ENCODE measurements around the gene CEACAM3. TPM values are rescaled to one million over a fixed set of nuclear protein-coding genes. Genes with fewer than 3 reads are reported as not detected.

CEACAM3 gene
- total and polyA plus RNA-seq, 12 donors = 0.21 to 1.5 (median 0.40) TPM; not detected in 4

DNA sequence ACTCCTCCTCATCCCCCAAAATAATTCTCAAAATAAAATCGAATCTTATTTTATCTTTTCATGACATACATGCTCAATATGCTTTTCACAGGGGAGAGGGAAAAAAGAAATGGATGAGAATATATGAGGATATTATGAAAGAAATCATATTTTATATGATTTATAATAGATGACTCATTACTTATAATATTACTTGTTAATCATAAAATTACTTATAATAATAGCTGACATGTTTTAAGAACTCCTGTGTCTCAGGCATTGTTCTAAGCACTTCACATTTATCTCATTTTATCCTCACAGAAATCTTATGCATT is 3.0 kb upstream of the CEACAM3 start:
- intact Hi-C loops (cut with DNase I) = no loop called here
- WGBS, 2 donors = 4 to 8% methylated on average over 1 of the region's 1 CpG
- Histone ChIP-seq H3K27ac (no peak overlapping the region), H3K27me3 (peaks cover 0 to 80% (median 64%) of the 10 kb centered on the region in 7 donors), H3K4me1 (peaks cover 0 to 33% (median 0%) of the 10 kb centered on the region in 9 donors), H3K4me3 (no peak overlapping the region), H3K9me3 (no peaks in the 10 kb centered on the region), H3K36me3 (no peaks in the 10 kb centered on the region)
- DNase-seq = no peak
- ATAC-seq = no peak
- no peak for TF ChIP-seq CTCF (IDR thresholded peaks at IDR 0.05)

- DNase-seq (peak in 1 of 2 donors; percentile 18), ATAC-seq (peak in 6 of 8 donors; percentile 46 to 65 (median 63))
- Histone ChIP-seq H3K9me3 (no peaks in the 10 kb centered on the region), H3K4me1 (peaks cover 0 to 33% (median 0%) of the 10 kb centered on the region in 9 donors), H3K4me3 (no peak overlapping the region), H3K36me3 (no peaks in the 10 kb centered on the region), H3K27me3 (peaks cover 0 to 85% (median 56%) of the 10 kb centered on the region in 7 donors), H3K27ac (peak overlapping the region in 1 of 10 donors; percentile 89)
- TF ChIP-seq CTCF (IDR thresholded peaks at IDR 0.05) = peak; percentile 37 to 84 (median 70)
- intact Hi-C loops (cut with DNase I) = no loop called here
- 42 to 44% methylated on average over 5 of the region's 5 CpGs for WGBS, 2 donors
Measured at GRCh38 chr19:41795031-41795461, 1.3 kb upstream of the CEACAM3 start.

DNA sequence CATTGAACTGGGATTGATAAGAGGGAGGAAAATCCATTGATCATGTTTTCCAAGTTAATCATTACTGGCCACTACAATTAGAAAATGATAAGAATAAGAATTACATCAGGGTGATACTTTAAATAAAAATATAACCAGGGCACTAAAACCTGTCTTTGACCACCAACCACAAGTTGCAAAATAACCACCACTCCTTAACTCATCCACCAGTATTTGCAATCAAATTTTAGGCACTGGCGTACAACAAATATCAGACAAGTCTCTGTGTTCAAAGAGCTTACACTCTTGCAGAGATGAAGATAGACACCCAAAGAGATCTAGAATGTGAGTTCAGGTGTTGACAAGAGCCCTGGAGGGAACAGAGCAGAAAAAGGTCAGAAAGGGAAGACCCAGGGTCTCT is 514 bp downstream of the CEACAM3 start:
- peaks cover 0 to 44% (median 0%) of the 10 kb centered on the region in 9 donors for H3K4me1 ChIP-seq
- ATAC-seq (no peak), DNase-seq (no peak)
- intact Hi-C loops (cut with DNase I) = no loop called here
- H3K9me3 ChIP-seq = peaks cover 0 to 3% (median 0%) of the 10 kb centered on the region in 11 donors
- 76 to 82% methylated on average over 1 of the region's 1 CpG for WGBS, 2 donors
- peaks cover 0 to 81% (median 46%) of the 10 kb centered on the region in 7 donors for H3K27me3 ChIP-seq
- peak overlapping the region in 2 of 10 donors; percentile 40 to 89 for H3K27ac ChIP-seq
- no peak for TF ChIP-seq CTCF (IDR thresholded peaks at IDR 0.05)
- H3K36me3 ChIP-seq = no peaks in the 10 kb centered on the region
- H3K4me3 ChIP-seq = peak overlapping the region in 1 of 10 donors; percentile 31

DNA sequence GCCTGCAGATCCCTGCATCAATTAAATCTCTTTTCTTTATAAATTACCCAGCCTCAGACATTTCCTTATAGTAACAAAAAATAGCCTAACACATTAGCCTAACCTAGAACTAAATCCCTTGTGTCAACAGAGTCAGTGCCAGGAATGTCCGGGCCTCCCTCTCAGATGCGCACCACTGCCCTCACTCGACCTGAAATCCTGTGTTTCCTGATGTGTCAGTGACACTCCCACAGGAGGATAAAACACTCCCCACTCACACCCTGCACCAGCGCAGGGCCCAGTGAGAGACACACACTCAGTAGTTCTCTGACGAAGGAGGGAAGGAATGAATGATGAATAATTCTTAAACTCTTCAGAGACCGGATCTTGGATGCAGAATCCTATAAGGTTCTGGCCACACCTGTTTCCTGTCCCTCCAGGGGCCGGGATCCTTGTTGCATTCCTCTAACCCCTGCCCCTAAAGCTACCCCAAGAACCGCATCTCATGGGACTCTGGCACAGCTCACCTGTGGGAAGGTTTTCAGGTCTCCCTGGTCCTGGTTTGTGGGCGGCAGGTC is 3.1 kb downstream of the CEACAM3 start:
- peaks cover 0 to 3% (median 0%) of the 10 kb centered on the region in 11 donors for H3K9me3 ChIP-seq
- no peaks in the 10 kb centered on the region for H3K36me3 ChIP-seq
- ATAC-seq (no peak), DNase-seq (no peak)
- peaks cover 0 to 45% (median 0%) of the 10 kb centered on the region in 9 donors for H3K4me1 ChIP-seq
- no peak for TF ChIP-seq CTCF (IDR thresholded peaks at IDR 0.05)
- intact Hi-C loops (cut with DNase I) = no loop called here
- H3K27ac ChIP-seq = peak overlapping the region in 2 of 10 donors; percentile 0 to 89
- 62 to 69% methylated on average over 9 of the region's 9 CpGs for WGBS, 2 donors
- peak overlapping the region in 1 of 10 donors; percentile 31 for H3K4me3 ChIP-seq
- H3K27me3 ChIP-seq = peaks cover 0 to 63% (median 25%) of the 10 kb centered on the region in 7 donors
